ENCODE measurements around the gene SYNGR4. TPM values are rescaled to one million over a fixed set of nuclear protein-coding genes. Genes with fewer than 3 reads are reported as not detected.

Gene SYNGR4
- total and polyA plus RNA-seq, 2 experiments from 2014 or later = 0.57 TPM; not detected in 1

GRCh38 chr19:48397263-48398101 lies 33.3 kb downstream of the SYNGR4 start:
- H3K27ac ChIP-seq = no peak overlapping the region
- peak overlapping the region; percentile 25 for H3K4me3 ChIP-seq
- H3K4me1 ChIP-seq (ENCODE audit: low read depth) = peaks cover 14% of the 10 kb centered on the region
- H3K27me3 ChIP-seq = peaks cover 19% of the 10 kb centered on the region
- TF ChIP-seq CTCF (IDR thresholded peaks at IDR 0.05; ENCODE audit: low read depth, low read length) = no peak
- peak in 1 of 2 donors; percentile 20 for DNase-seq (ENCODE audit: low read depth in 1 of 2, low spot score in 1 of 2)
- H3K9me3 ChIP-seq (ENCODE audit: low read depth) = no peaks in the 10 kb centered on the region
- H3K36me3 ChIP-seq = no peaks in the 10 kb centered on the region

- Histone ChIP-seq H3K9me3 (ENCODE audit: low read depth) (no peaks in the 10 kb centered on the region), H3K4me3 (peak overlapping the region; percentile 25), H3K4me1 (ENCODE audit: low read depth) (peaks cover 14% of the 10 kb centered on the region), H3K27me3 (peaks cover 19% of the 10 kb centered on the region), H3K36me3 (no peaks in the 10 kb centered on the region), H3K27ac (no peak overlapping the region)
- no peak for DNase-seq (ENCODE audit: low read depth in 1 of 2, low spot score in 1 of 2)
- TF ChIP-seq CTCF (IDR thresholded peaks at IDR 0.05; ENCODE audit: low read depth, low read length) = no peak
Observed at GRCh38 chr19:48398102-48398374, 33.9 kb downstream of the SYNGR4 start.

- Histone ChIP-seq H3K27me3 (peaks cover 19% of the 10 kb centered on the region), H3K4me3 (peak overlapping the region; percentile 37), H3K27ac (no peak overlapping the region), H3K4me1 (ENCODE audit: low read depth) (peaks cover 14% of the 10 kb centered on the region), H3K36me3 (no peaks in the 10 kb centered on the region), H3K9me3 (ENCODE audit: low read depth) (no peaks in the 10 kb centered on the region)
- DNase-seq (ENCODE audit: low read depth in 1 of 2, low spot score in 1 of 2) = peak; percentile 77 to 93
- TF ChIP-seq CTCF (IDR thresholded peaks at IDR 0.05; ENCODE audit: low read depth, low read length) = no peak
Observed at GRCh38 chr19:48398375-48399235, 34.4 kb downstream of the SYNGR4 start.

GRCh38 chr19:48400018-48400742 lies 36.0 kb downstream of the SYNGR4 start:
- peaks cover 13% of the 10 kb centered on the region for H3K27me3 ChIP-seq
- H3K36me3 ChIP-seq = no peaks in the 10 kb centered on the region
- DNase-seq (ENCODE audit: low read depth in 1 of 2, low spot score in 1 of 2) = peak; percentile 58 to 75
- H3K27ac ChIP-seq = no peak overlapping the region
- TF ChIP-seq CTCF (IDR thresholded peaks at IDR 0.05; ENCODE audit: low read depth, low read length) = no peak
- H3K4me1 ChIP-seq (ENCODE audit: low read depth) = peaks cover 7% of the 10 kb centered on the region
- H3K4me3 ChIP-seq = peak overlapping the region; percentile 2
- no peaks in the 10 kb centered on the region for H3K9me3 ChIP-seq (ENCODE audit: low read depth)

GRCh38 chr19:48401287-48401686 lies 37.1 kb downstream of the SYNGR4 start:
- no peak for TF ChIP-seq CTCF (IDR thresholded peaks at IDR 0.05; ENCODE audit: low read depth, low read length)
- Histone ChIP-seq H3K36me3 (no peaks in the 10 kb centered on the region), H3K9me3 (ENCODE audit: low read depth) (no peaks in the 10 kb centered on the region), H3K27me3 (peaks cover 10% of the 10 kb centered on the region), H3K4me1 (ENCODE audit: low read depth) (no peaks in the 10 kb centered on the region), H3K4me3 (no peak overlapping the region), H3K27ac (no peak overlapping the region)
- no peak for DNase-seq (ENCODE audit: low read depth in 1 of 2, low spot score in 1 of 2)
